ENCODE results near the gene MRPL55.

MRPL55 gene

DNA sequence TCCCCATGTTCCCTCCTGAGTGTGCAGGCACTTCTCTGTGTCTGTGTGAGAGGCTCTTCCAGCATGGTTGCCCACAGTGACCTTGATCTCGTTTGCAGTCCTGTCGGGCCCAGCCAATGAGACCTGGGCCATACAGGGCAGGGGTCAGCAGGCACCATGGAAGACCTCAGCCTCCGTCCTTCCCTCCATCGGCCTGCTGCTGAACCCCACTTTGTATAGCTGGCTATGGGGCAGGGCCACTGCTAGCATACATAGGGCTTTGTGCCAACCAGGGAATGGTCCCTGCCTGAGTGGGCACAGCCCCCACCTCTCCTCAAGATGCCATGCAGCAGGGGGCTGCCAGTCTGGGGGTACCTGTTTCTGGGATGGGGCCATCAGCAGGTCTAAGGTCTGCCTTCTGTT lies 9.8 kb downstream of the MRPL55 start:
- no peak overlapping the region for H3K4me3 ChIP-seq (ENCODE audit: low read depth, low read length)

DNA sequence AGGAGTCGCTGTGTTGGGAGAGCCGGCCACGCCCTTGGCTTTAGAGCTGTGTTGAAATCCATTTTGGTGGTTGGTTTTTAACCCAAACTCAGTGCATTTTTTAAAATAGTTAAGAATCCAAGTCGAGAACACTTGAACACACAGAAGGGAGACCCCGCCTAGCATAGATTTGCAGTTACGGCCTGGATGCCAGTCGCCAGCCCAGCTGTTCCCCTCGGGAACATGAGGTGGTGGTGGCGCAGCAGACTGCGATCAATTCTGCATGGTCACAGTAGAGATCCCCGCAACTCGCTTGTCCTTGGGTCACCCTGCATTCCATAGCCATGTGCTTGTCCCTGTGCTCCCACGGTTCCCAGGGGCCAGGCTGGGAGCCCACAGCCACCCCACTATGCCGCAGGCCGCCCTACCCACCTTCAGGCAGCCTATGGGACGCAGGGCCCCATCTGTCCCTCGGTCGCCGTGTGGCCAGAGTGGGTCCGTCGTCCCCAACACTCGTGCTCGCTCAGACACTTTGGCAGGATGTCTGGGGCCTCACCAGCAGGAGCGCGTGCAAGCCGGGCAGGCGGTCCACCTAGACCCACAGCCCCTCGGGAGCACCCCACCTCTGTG lies 10.7 kb downstream of the MRPL55 start:
- TF ChIP-seq, protein P1, sequence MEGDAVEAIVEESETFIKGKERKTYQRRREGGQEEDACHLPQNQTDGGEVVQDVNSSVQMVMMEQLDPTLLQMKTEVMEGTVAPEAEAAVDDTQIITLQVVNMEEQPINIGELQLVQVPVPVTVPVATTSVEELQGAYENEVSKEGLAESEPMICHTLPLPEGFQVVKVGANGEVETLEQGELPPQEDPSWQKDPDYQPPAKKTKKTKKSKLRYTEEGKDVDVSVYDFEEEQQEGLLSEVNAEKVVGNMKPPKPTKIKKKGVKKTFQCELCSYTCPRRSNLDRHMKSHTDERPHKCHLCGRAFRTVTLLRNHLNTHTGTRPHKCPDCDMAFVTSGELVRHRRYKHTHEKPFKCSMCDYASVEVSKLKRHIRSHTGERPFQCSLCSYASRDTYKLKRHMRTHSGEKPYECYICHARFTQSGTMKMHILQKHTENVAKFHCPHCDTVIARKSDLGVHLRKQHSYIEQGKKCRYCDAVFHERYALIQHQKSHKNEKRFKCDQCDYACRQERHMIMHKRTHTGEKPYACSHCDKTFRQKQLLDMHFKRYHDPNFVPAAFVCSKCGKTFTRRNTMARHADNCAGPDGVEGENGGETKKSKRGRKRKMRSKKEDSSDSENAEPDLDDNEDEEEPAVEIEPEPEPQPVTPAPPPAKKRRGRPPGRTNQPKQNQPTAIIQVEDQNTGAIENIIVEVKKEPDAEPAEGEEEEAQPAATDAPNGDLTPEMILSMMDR (IDR thresholded peaks at IDR 0.05; ENCODE audit: borderline replicate concordance, insufficient read depth, low read depth, low read length) = no peak
- no peak overlapping the region for H3K4me3 ChIP-seq (ENCODE audit: low read depth, low read length)

More for the DNA sequence above, 9.8 kb downstream of the MRPL55 start:
- TF ChIP-seq, protein P1 (IDR thresholded peaks at IDR 0.05; ENCODE audit: borderline replicate concordance, insufficient read depth, low read depth, low read length) = no peak

DNA sequence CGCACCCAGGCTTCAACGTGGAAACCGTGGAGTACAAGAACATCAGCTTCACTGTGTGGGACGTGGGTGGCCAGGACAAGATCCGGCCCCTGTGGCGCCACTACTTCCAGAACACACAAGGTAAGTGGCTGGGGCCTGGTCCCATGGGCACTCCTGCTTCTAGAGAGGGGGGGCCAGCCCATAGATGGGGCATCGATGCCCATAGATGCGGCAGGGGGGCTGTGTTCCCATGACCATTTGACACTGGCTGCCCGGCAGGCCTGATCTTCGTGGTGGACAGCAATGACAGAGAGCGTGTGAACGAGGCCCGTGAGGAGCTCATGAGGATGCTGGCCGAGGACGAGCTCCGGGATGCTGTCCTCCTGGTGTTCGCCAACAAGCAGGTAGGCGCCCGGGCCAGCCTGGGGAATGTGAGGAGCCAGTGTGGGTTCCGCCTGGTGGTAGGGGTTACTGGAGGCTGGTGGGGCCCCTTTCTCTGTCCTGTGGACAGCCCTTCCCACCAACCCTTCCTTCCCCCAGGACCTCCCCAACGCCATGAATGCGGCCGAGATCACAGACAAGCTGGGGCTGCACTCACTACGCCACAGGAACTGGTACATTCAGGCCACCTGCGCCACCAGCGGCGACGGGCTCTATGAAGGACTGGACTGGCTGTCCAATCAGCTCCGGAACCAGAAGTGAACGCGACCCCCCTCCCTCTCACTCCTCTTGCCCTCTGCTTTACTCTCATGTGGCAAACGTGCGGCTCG lies 11.6 kb downstream of the MRPL55 start:
- no peak overlapping the region for H3K4me3 ChIP-seq (ENCODE audit: low read depth, low read length)
- TF ChIP-seq, protein P1 (IDR thresholded peaks at IDR 0.05; ENCODE audit: borderline replicate concordance, insufficient read depth, low read depth, low read length) = no peak

DNA sequence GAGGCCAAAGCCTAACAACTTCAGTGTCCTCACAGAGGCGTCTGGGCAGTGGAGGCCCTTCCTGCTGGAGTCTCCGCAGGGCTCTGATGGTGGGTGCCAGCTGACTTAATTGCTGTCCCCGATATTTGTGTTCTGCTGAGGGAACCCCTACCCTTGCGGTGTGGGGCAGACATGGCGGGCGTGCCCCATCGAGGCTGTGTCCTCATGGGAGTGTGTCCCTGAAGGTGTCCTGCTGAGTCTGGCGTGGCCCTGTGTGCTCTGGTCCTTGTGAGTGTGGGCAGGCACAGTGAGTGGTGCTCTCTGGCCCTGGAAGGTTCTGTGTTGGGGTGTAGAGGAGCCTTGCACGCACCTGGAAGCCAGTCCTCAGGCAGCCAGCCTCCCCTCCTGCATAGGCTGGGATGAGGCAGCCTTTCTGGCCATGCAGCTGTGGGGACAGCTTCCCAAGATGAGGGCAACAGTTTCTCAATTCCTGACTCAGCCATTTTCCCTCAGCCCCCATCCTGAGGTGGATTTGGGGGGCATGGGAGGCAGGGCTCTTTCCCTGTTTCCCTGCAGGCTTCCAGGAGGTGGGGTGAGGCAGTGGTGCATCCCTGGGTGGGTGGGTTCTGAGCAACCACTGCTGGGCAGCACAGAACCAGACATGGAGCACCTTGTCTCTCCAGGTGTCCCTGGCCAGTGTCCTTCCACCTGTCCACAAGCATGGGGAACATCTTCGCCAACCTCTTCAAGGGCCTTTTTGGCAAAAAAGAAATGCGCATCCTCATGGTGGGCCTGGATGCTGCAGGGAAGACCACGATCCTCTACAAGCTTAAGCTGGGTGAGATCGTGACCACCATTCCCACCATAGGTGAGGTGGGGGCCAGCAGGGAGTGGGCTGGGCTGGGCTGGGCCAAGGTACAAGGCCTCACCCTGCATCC lies 12.4 kb downstream of the MRPL55 start:
- H3K4me3 ChIP-seq (ENCODE audit: low read depth, low read length) = no peak overlapping the region
- TF ChIP-seq, protein P1 (IDR thresholded peaks at IDR 0.05; ENCODE audit: borderline replicate concordance, insufficient read depth, low read depth, low read length) = no peak

DNA sequence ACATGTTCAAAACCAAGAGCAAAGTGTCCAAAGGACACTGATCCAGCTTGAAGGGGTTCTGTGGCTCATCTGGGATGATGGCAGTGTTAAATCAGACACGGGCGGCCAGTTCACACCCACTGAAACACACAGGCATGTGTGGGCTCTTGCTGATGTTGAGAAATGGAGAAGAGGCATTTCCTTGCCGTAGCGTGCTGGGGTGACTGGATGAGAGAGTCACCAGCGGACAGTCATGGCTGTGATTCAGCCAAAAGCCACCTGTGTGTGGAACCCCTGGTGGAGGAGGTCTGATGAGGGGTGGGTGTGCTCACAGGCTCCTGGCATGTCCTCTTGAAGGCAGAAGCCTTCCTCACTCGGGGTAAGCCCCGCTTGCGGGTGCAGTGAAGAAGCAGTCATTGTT lies 13.2 kb downstream of the MRPL55 start:
- TF ChIP-seq, protein P1 (IDR thresholded peaks at IDR 0.05; ENCODE audit: borderline replicate concordance, insufficient read depth, low read depth, low read length) = no peak
- H3K4me3 ChIP-seq (ENCODE audit: low read depth, low read length) = no peak overlapping the region

DNA sequence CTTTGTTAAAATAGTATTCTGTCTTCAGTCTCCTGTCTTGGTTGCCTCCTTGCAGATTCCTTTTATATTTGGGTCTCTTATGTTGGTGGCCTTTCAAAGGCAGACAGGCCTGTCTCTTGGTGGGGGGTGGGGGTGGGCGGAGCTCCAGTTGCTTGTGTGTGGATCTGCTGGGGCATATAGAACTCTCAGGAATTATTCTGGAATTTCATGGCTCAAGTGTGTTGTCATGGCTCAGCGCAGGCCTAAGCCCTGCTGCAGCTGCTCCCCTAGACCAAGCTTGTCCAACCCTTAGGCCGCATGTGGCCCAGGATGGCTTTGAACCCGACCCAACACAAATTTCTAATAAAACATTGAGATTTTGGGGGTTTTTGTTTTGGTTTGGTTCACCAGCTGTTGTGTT lies 13.9 kb downstream of the MRPL55 start:
- no peak overlapping the region for H3K4me3 ChIP-seq (ENCODE audit: low read depth, low read length)
- TF ChIP-seq, protein P1 (IDR thresholded peaks at IDR 0.05; ENCODE audit: borderline replicate concordance, insufficient read depth, low read depth, low read length) = no peak

Measured in GM12875 (cell line).